HG03457 (cell line): Measurements from ENCODE around the gene PIF1.
"Not testable (repeated sequence)": the region's sequence is repeated elsewhere in the genome, so short reads cannot be mapped to it uniquely, and the experiment has no call there.

Source experiments
- ATAC-seq: cut with Tn5 transposase; IDR thresholded peaks from one replicate; pipeline ENCODE4 v1.9.1; 2021; ENCODE audit warnings: moderate number of reproducible peaks; ENCODE audit not compliant: unreplicated experiment

The PIF1 gene

GRCh38 chr15:64847876-64848716, 22.6 kb upstream of the PIF1 start:
- ATAC-seq = no peak

- no peak for ATAC-seq
Measured at GRCh38 chr15:64847448-64847847, 22.0 kb upstream of the PIF1 start.

- ATAC-seq = no peak
Measured at GRCh38 chr15:64847016-64847415, 21.6 kb upstream of the PIF1 start.

GRCh38 chr15:64845831-64846595, 20.6 kb upstream of the PIF1 start:
- ATAC-seq = no peak

- ATAC-seq = no peak
Measured at GRCh38 chr15:64845183-64845611, 19.8 kb upstream of the PIF1 start.

- ATAC-seq = no peak
Measured at GRCh38 chr15:64844576-64845145, 19.2 kb upstream of the PIF1 start.

GRCh38 chr15:64843991-64844390, 18.5 kb upstream of the PIF1 start:
- ATAC-seq = no peak

GRCh38 chr15:64842986-64843561, 17.6 kb upstream of the PIF1 start:
- no peak for ATAC-seq

GRCh38 chr15:64842096-64842939, 16.9 kb upstream of the PIF1 start:
- ATAC-seq = no peak

GRCh38 chr15:64841344-64842095, 16.1 kb upstream of the PIF1 start, which contains the start of gene PLEKHO2:
Gene PLEKHO2 (plus strand): TSS chr15:64841915. CDS start chr15:64842017, 102 bp downstream.
- ATAC-seq = peak; percentile 43

- ATAC-seq = no peak
Measured at GRCh38 chr15:64841060-64841343, 15.6 kb upstream of the PIF1 start.

GRCh38 chr15:64837502-64837901, 12.1 kb upstream of the PIF1 start:
- no peak for ATAC-seq

GRCh38 chr15:64836023-64836536, 10.6 kb upstream of the PIF1 start:
- no peak for ATAC-seq

GRCh38 chr15:64833690-64834089, 8.2 kb upstream of the PIF1 start:
- no peak for ATAC-seq

GRCh38 chr15:64828985-64829384, 3.5 kb upstream of the PIF1 start:
- no peak for ATAC-seq

- ATAC-seq = peak; percentile 10
Measured at GRCh38 chr15:64824929-64825430, 467 bp downstream of the PIF1 start.

GRCh38 chr15:64816452-64816851, 9.0 kb downstream of the PIF1 start:
- ATAC-seq = no peak

- not testable (repeated sequence) for ATAC-seq
Measured at GRCh38 chr15:64814965-64815364, 10.5 kb downstream of the PIF1 start.

- ATAC-seq = not testable (repeated sequence)
Measured at GRCh38 chr15:64814283-64814682, 11.2 kb downstream of the PIF1 start.
